GM19372 (cell line): ENCODE data around the gene HBP1.
"Not testable (repeated sequence)": the region's sequence is repeated elsewhere in the genome, so short reads cannot be mapped to it uniquely, and the experiment has no call there.

ENCODE experiments used
- ATAC-seq: cut with Tn5 transposase; IDR thresholded peaks from one replicate; pipeline ENCODE4 v1.9.1; 2021; ENCODE audit warnings: mild to moderate bottlenecking, low read depth, moderate library complexity; ENCODE audit not compliant: unreplicated experiment

Gene HBP1

GRCh38 chr7:107219563-107220244, 50.9 kb downstream of the HBP1 start:
- ATAC-seq, result no peak

GRCh38 chr7:107220356-107220755, 51.6 kb downstream of the HBP1 start:
- no peak for ATAC-seq

- not testable (repeated sequence) for ATAC-seq
These were observed 52.0 kb downstream of the HBP1 start for GRCh38 chr7:107220806-107221205.

- no peak for ATAC-seq
These were observed 55.8 kb downstream of the HBP1 start for GRCh38 chr7:107224374-107225223.

GRCh38 chr7:107228291-107228690, 59.5 kb downstream of the HBP1 start:
- no peak for ATAC-seq

GRCh38 chr7:107230334-107230733, 61.5 kb downstream of the HBP1 start:
- ATAC-seq, result no peak

GRCh38 chr7:107232568-107233090, 63.8 kb downstream of the HBP1 start:
- ATAC-seq, result no peak

GRCh38 chr7:107233174-107233573, 64.4 kb downstream of the HBP1 start:
- no peak for ATAC-seq

- ATAC-seq, result no peak
These were observed 65.2 kb downstream of the HBP1 start for GRCh38 chr7:107233981-107234380.

GRCh38 chr7:107234436-107234835, 65.6 kb downstream of the HBP1 start:
- ATAC-seq, result no peak

GRCh38 chr7:107236862-107237261, 68.1 kb downstream of the HBP1 start:
- no peak for ATAC-seq

GRCh38 chr7:107237451-107237850, 68.6 kb downstream of the HBP1 start:
- ATAC-seq, result no peak

GRCh38 chr7:107242267-107242666, 73.5 kb downstream of the HBP1 start:
- no peak for ATAC-seq

- ATAC-seq, result no peak
These were observed 75.8 kb downstream of the HBP1 start for GRCh38 chr7:107244613-107245012.

- not testable (repeated sequence) for ATAC-seq
These were observed 78.0 kb downstream of the HBP1 start for GRCh38 chr7:107246836-107247235.

- no peak for ATAC-seq
These were observed 79.9 kb downstream of the HBP1 start for GRCh38 chr7:107248551-107249316.

- ATAC-seq, result no peak
These were observed 83.2 kb downstream of the HBP1 start for GRCh38 chr7:107251963-107252362.
